Measurements from ENCODE around the gene CITED2. TPM values are rescaled to one million over a fixed set of nuclear protein-coding genes. Genes with fewer than 3 reads are reported as not detected.

CITED2 gene
- total RNA-seq, 1 donor from 2014 or later = 122 TPM

DNA sequence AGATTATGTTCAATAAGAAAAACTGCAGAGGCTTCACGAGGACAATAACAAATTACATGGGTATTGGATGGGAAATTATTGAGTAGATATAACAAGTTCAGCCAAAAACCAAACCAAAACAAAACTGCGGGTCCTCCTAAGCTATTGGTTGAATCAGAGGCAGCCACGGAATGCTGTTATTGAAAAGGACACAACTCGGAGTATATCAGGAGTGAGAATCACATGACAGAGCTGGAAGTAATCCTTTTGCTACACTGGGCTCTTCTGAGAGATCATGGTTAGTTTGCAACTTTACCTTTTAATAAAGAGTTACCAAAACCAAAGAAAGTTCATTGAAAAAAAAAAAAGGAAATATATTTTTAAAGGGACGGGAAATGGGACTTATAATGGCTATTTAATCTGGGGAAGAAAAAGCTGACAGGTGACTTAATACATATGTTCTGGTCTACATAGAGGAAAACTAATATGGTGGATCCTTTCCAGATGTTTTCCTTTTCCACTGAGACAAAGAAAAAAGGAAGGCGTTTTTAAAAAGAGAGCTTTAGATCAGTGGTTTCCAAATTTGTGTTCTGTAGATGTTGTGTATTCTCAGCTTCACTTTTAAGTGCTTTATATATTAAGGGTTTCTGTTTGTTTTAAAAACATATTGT lies 6.9 kb upstream of the CITED2 start:
- no peak for DNase-seq (ENCODE audit: low read depth, low spot score)
- H3K4me1 Mint-ChIP-seq = peaks cover 9% of the 10 kb centered on the region
- H3K27ac Mint-ChIP-seq (ENCODE audit: unreplicated experiment) = no peak overlapping the region
- H3K4me3 Mint-ChIP-seq = no peak overlapping the region
- H3K9me3 Mint-ChIP-seq = no peaks in the 10 kb centered on the region
- H3K27me3 Mint-ChIP-seq (ENCODE audit: low read depth) = no peaks in the 10 kb centered on the region
- no peaks in the 10 kb centered on the region for H3K36me3 Mint-ChIP-seq (ENCODE audit: low read depth)
- TF ChIP-seq, protein P1, sequence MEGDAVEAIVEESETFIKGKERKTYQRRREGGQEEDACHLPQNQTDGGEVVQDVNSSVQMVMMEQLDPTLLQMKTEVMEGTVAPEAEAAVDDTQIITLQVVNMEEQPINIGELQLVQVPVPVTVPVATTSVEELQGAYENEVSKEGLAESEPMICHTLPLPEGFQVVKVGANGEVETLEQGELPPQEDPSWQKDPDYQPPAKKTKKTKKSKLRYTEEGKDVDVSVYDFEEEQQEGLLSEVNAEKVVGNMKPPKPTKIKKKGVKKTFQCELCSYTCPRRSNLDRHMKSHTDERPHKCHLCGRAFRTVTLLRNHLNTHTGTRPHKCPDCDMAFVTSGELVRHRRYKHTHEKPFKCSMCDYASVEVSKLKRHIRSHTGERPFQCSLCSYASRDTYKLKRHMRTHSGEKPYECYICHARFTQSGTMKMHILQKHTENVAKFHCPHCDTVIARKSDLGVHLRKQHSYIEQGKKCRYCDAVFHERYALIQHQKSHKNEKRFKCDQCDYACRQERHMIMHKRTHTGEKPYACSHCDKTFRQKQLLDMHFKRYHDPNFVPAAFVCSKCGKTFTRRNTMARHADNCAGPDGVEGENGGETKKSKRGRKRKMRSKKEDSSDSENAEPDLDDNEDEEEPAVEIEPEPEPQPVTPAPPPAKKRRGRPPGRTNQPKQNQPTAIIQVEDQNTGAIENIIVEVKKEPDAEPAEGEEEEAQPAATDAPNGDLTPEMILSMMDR (conservative IDR thresholded peaks at IDR 0.05) = no peak

DNA sequence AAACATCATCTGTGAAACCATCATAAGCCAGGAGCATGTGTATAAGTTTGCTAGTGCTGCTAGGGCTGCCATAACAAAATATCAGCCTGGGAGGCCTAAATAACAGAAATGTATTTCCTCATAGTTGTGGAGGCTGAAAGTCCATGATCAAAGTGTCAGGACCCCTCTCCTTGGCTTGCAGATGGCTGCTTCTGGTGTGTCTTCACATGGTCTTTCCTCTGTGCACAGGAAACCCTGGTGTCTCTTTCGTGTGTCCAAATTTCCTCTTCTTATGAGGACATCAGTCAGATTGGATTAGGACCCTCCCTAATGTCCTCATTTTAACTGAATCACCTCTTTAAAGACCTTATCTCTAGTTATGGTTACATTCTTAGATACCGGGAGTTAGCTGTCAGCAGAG lies 6.2 kb upstream of the CITED2 start:
- no peaks in the 10 kb centered on the region for H3K27me3 Mint-ChIP-seq (ENCODE audit: low read depth)
- H3K9me3 Mint-ChIP-seq = no peaks in the 10 kb centered on the region
- TF ChIP-seq, protein P1 (conservative IDR thresholded peaks at IDR 0.05) = no peak
- H3K27ac Mint-ChIP-seq (ENCODE audit: unreplicated experiment) = no peak overlapping the region
- H3K36me3 Mint-ChIP-seq (ENCODE audit: low read depth) = no peaks in the 10 kb centered on the region
- DNase-seq (ENCODE audit: low read depth, low spot score) = no peak
- H3K4me1 Mint-ChIP-seq = peaks cover 16% of the 10 kb centered on the region
- H3K4me3 Mint-ChIP-seq = no peak overlapping the region

DNA sequence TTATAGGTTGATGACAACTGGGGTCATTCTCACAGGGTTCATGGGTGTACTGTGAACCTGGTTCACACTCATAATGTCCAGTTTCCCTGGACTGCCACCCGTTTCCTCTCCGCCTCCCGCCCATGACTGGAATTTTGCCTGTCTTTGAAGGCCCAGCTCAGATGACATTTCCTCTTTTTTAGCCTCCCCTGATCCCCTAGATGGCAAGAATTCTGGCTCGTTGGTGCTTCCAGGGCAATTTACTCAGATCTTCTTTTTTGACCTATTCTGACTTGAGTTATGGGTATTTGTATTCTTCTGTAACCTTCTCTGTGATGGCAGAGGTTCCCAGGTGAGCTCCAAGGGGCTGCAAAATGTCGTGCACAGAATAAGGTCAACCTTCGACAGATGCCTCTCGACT lies 5.7 kb upstream of the CITED2 start:
- H3K4me1 Mint-ChIP-seq = peaks cover 19% of the 10 kb centered on the region

DNA sequence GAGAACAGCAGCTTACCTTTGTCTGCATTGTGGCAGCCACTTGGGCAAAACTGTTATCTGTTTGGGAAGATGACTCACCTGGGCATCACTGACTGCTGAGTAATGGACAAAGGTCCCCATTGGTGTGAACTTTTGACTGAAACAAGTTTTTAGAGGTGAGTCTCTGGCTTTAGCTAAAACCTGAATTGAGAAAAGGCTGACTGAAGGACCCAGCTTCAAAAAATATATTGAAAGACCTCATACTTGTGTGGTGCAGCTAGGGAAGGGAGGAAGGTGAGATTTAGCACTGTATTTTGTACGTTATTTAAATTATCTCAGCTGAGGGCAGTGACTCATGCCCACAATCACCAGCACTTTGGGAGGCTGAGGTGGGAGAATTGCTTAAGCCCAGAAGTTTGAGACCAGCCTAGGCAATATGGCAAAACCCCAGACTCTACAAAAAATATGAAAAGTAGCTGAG lies 4.5 kb upstream of the CITED2 start:
- no peak for DNase-seq (ENCODE audit: low read depth, low spot score)
- peaks cover 5% of the 10 kb centered on the region for H3K36me3 Mint-ChIP-seq (ENCODE audit: low read depth)
- no peak overlapping the region for H3K4me3 Mint-ChIP-seq
- H3K4me1 Mint-ChIP-seq = peaks cover 19% of the 10 kb centered on the region
- no peak overlapping the region for H3K27ac Mint-ChIP-seq (ENCODE audit: unreplicated experiment)
- TF ChIP-seq, protein P1 (conservative IDR thresholded peaks at IDR 0.05) = no peak
- peaks cover 4% of the 10 kb centered on the region for H3K27me3 Mint-ChIP-seq (ENCODE audit: low read depth)
- no peaks in the 10 kb centered on the region for H3K9me3 Mint-ChIP-seq

More for the DNA sequence above, 5.7 kb upstream of the CITED2 start:
- H3K27ac Mint-ChIP-seq (ENCODE audit: unreplicated experiment) = no peak overlapping the region
- no peak for DNase-seq (ENCODE audit: low read depth, low spot score)
- no peaks in the 10 kb centered on the region for H3K27me3 Mint-ChIP-seq (ENCODE audit: low read depth)
- TF ChIP-seq, protein P1 (conservative IDR thresholded peaks at IDR 0.05) = no peak
- H3K4me3 Mint-ChIP-seq = no peak overlapping the region
- H3K36me3 Mint-ChIP-seq (ENCODE audit: low read depth) = no peaks in the 10 kb centered on the region
- H3K9me3 Mint-ChIP-seq = no peaks in the 10 kb centered on the region

DNA sequence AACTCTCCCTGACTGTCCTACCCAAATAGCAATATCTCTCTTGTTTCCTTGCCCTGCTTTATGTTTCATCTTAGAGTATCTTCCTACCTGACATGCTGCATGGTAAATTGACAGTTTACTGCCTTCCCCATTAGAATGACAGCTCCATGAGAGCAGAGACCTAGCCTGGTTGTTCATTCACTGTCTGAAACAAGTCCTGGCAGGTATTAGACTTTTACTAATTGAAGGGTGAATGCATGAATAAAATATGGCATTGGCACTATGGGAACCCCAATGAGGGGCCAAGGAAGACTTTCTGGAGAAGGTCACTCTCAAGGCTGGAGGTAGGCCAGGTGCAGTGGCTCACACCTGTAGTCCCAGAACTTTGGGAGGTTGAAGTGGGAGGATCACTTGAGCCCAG lies 3.8 kb upstream of the CITED2 start:
- no peak for DNase-seq (ENCODE audit: low read depth, low spot score)
- peaks cover 19% of the 10 kb centered on the region for H3K4me1 Mint-ChIP-seq
- no peaks in the 10 kb centered on the region for H3K9me3 Mint-ChIP-seq
- H3K36me3 Mint-ChIP-seq (ENCODE audit: low read depth) = peaks cover 8% of the 10 kb centered on the region
- H3K27me3 Mint-ChIP-seq (ENCODE audit: low read depth) = peaks cover 4% of the 10 kb centered on the region
- peak overlapping the region; percentile 24 for H3K4me3 Mint-ChIP-seq
- TF ChIP-seq, protein P1 (conservative IDR thresholded peaks at IDR 0.05) = no peak
- no peak overlapping the region for H3K27ac Mint-ChIP-seq (ENCODE audit: unreplicated experiment)
